ENCODE data around the gene KMT2A.
"Not testable (repeated sequence)": the region's sequence is repeated elsewhere in the genome, so short reads cannot be mapped to it uniquely, and the experiment has no call there.

The KMT2A gene

GRCh38 chr11:118406599-118407166 is 29.6 kb upstream of the KMT2A start:
- DNase-seq (ENCODE audit: insufficient read length, low spot score) (no peak), FAIRE-seq (no peak)
- TF ChIP-seq CTCF (IDR thresholded peaks at IDR 0.05; ENCODE audit: insufficient read depth, missing control alignments), result no peak

- no peak for TF ChIP-seq CTCF (IDR thresholded peaks at IDR 0.05; ENCODE audit: insufficient read depth, missing control alignments)
- DNase-seq (ENCODE audit: insufficient read length, low spot score) (no peak), FAIRE-seq (no peak)
Observed at GRCh38 chr11:118410055-118410745, 26.1 kb upstream of the KMT2A start.

- no peak for TF ChIP-seq CTCF (IDR thresholded peaks at IDR 0.05; ENCODE audit: insufficient read depth, missing control alignments)
- FAIRE-seq (no peak), DNase-seq (ENCODE audit: insufficient read length, low spot score) (no peak)
Observed at GRCh38 chr11:118411530-118411929, 24.8 kb upstream of the KMT2A start.

- FAIRE-seq (no peak), DNase-seq (ENCODE audit: insufficient read length, low spot score) (no peak)
- TF ChIP-seq CTCF (IDR thresholded peaks at IDR 0.05; ENCODE audit: insufficient read depth, missing control alignments), result no peak
Observed at GRCh38 chr11:118412921-118413320, 23.4 kb upstream of the KMT2A start.

GRCh38 chr11:118415062-118415738 is 21.1 kb upstream of the KMT2A start:
- DNase-seq (ENCODE audit: insufficient read length, low spot score) (no peak), FAIRE-seq (no peak)
- TF ChIP-seq CTCF (IDR thresholded peaks at IDR 0.05; ENCODE audit: insufficient read depth, missing control alignments), result no peak

- FAIRE-seq (no peak), DNase-seq (ENCODE audit: insufficient read length, low spot score) (no peak)
- TF ChIP-seq CTCF (IDR thresholded peaks at IDR 0.05; ENCODE audit: insufficient read depth, missing control alignments), result no peak
Observed at GRCh38 chr11:118415739-118416068, 20.6 kb upstream of the KMT2A start.

GRCh38 chr11:118416900-118417299 is 19.4 kb upstream of the KMT2A start:
- not testable (repeated sequence) for DNase-seq (ENCODE audit: insufficient read length, low spot score); FAIRE-seq

Measured in D721Med (cell line).